ENCODE data around the gene THSD7A.

DNA sequence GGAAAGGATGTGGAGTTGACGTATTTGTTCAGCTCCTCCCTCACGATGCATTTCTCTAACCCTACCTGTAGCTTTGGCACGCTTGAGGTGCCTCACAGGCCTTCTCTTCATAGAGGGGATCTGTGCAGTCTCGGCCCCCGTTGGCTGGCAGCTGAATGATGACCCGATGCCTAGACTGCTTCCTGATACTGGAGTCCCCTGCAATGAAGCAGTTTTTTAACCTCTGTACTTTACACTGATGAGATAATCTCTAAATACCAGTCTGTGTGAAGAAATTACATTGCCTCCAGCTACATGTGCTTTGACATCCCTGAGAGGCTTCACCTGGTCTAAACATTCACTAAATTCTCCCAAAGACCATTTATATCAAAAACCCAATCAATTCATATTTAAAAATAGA is 370.1 kb downstream of the THSD7A start:
- no peak for TF ChIP-seq CTCF (IDR thresholded peaks at IDR 0.05)
- no peak for TF ChIP-seq POLR2A (IDR thresholded peaks at IDR 0.05)

Data from lower leg skin (tissue), 3 donors.